KMS-11 (cell line): Measurements from ENCODE around the gene IL22RA2.

Experiments
- H2AFZ ChIP-seq: fragments of 200-600 bp; sonication (generic); 2 replicates; pipeline ENCODE4 v1.6.1; 2016; ENCODE audit warnings: antibody characterized with exemption, mixed run types, low read depth
- H3K27ac ChIP-seq: fragments of 200-600 bp; sonication (generic); 2 replicates; pipeline ENCODE4 v1.6.1; 2016; ENCODE audit warnings: mild to moderate bottlenecking, mixed run types
- H3K27me3 ChIP-seq: fragments of 200-600 bp; sonication (generic); 2 replicates; pipeline ENCODE4 v1.6.1; 2017; ENCODE audit warnings: mild to moderate bottlenecking, low read depth, mixed run types, moderate library complexity; ENCODE audit not compliant: insufficient read depth
- H3K36me3 ChIP-seq: fragments of 200-600 bp; sonication (generic); 2 replicates; pipeline ENCODE4 v1.6.1; 2017; ENCODE audit warnings: mild to moderate bottlenecking, mixed run types; ENCODE audit not compliant: insufficient read depth
- H3K4me1 ChIP-seq: fragments of 200-600 bp; sonication (generic); 2 replicates; pipeline ENCODE4 v1.6.1; 2016; ENCODE audit warnings: mild to moderate bottlenecking, low read depth, mixed run types; ENCODE audit not compliant: poor library complexity, severe bottlenecking
- H3K4me2 ChIP-seq: fragments of 200-600 bp; sonication (generic); 2 replicates; pipeline ENCODE4 v1.7.0; 2016; ENCODE audit warnings: mild to moderate bottlenecking, mixed run types
- H3K4me3 ChIP-seq: fragments of 200-600 bp; sonication (generic); IDR thresholded peaks from 2 replicates; pipeline ENCODE4 v1.6.1; 2017; ENCODE audit warnings: low read depth, low read length, mixed read lengths; ENCODE audit not compliant: insufficient read depth
- H3K79me2 ChIP-seq: fragments of 200-600 bp; sonication (generic); 2 replicates; pipeline ENCODE4 v1.6.1; 2016; ENCODE audit warnings: low read depth, mixed run types; ENCODE audit not compliant: insufficient read depth
- H3K9ac ChIP-seq: fragments of 200-600 bp; sonication (generic); 2 replicates; pipeline ENCODE4 v1.6.1; 2016; ENCODE audit warnings: mild to moderate bottlenecking, mixed run types
- H4K20me1 ChIP-seq: fragments of 200-600 bp; sonication (generic); 2 replicates; pipeline ENCODE4 v1.6.1; 2016; ENCODE audit warnings: mild to moderate bottlenecking, mixed run types; ENCODE audit not compliant: insufficient read depth
- CTCF ChIP-seq: fragments of 200-600 bp; sonication (generic); conservative IDR thresholded peaks from 2 replicates; pipeline ENCODE4 v1.6.1; 2017; ENCODE audit warnings: low read depth, mild to moderate bottlenecking, antibody characterized with exemption, low read length, moderate library complexity, mixed read lengths

IL22RA2 gene

GRCh38 chr6:137150072-137150471 lies 23.4 kb downstream of the IL22RA2 start:
- Histone ChIP-seq H3K79me2 (no peaks in the 10 kb centered on the region), H2AFZ (no peak overlapping the region), H3K4me1 (no peaks in the 10 kb centered on the region), H3K4me3 (no peak overlapping the region), H4K20me1 (no peaks in the 10 kb centered on the region), H3K4me2 (no peak overlapping the region), H3K27me3 (no peaks in the 10 kb centered on the region), H3K27ac (no peak overlapping the region), H3K36me3 (no peaks in the 10 kb centered on the region), H3K9ac (no peak overlapping the region)
- no peak for TF ChIP-seq CTCF

- Histone ChIP-seq H2AFZ (no peak overlapping the region), H3K4me2 (no peak overlapping the region), H3K9ac (no peak overlapping the region), H3K36me3 (no peaks in the 10 kb centered on the region), H3K27ac (no peak overlapping the region), H3K79me2 (no peaks in the 10 kb centered on the region), H3K4me3 (no peak overlapping the region), H4K20me1 (no peaks in the 10 kb centered on the region), H3K27me3 (no peaks in the 10 kb centered on the region), H3K4me1 (no peaks in the 10 kb centered on the region)
- TF ChIP-seq CTCF = no peak
Observed at GRCh38 chr6:137149035-137149393, 24.4 kb downstream of the IL22RA2 start.

- Histone ChIP-seq H3K27me3 (no peaks in the 10 kb centered on the region), H2AFZ (no peak overlapping the region), H3K27ac (no peak overlapping the region), H3K4me2 (no peak overlapping the region), H3K79me2 (no peaks in the 10 kb centered on the region), H3K36me3 (no peaks in the 10 kb centered on the region), H3K4me3 (no peak overlapping the region), H3K4me1 (no peaks in the 10 kb centered on the region), H3K9ac (no peak overlapping the region), H4K20me1 (no peaks in the 10 kb centered on the region)
- TF ChIP-seq CTCF = no peak
Observed at GRCh38 chr6:137148306-137149034, 25.0 kb downstream of the IL22RA2 start.

- Histone ChIP-seq H4K20me1 (no peaks in the 10 kb centered on the region), H3K27ac (no peak overlapping the region), H3K4me1 (no peaks in the 10 kb centered on the region), H3K4me2 (no peak overlapping the region), H3K36me3 (no peaks in the 10 kb centered on the region), H2AFZ (no peak overlapping the region), H3K79me2 (no peaks in the 10 kb centered on the region), H3K27me3 (no peaks in the 10 kb centered on the region), H3K9ac (no peak overlapping the region), H3K4me3 (no peak overlapping the region)
- TF ChIP-seq CTCF = no peak
Observed at GRCh38 chr6:137147195-137147594, 26.2 kb downstream of the IL22RA2 start.
